HCT116 (cell line): Measurements from ENCODE around the gene DOK6.

ENCODE experiments used
- CTCF ChIP-seq, 3 experiments: fragments of 200-600 bp in 1 of 3; sonication (generic) in 1 of 3; IDR thresholded peaks in 2 of 3; conservative IDR thresholded peaks in 1 of 3; 2 replicates each; pipeline ENCODE4 v1.5.1; 2012 to 2017; ENCODE audit warnings: low read depth in 2 of 3, low read length in 2 of 3, antibody characterized with exemption in 1 of 3, borderline replicate concordance in 1 of 3, control low read depth in 1 of 3, mild to moderate bottlenecking in 1 of 3, mixed read lengths in 1 of 3, mixed run types in 1 of 3, moderate library complexity in 1 of 3; ENCODE audit not compliant: insufficient read depth in 1 of 3
- JUND ChIP-seq: IDR thresholded peaks from 2 replicates; pipeline ENCODE4 v1.6.1; 2012
- POLR2A ChIP-seq: IDR thresholded peaks from 2 replicates; pipeline ENCODE4 v1.7.0; 2011; ENCODE audit warnings: borderline replicate concordance; ENCODE audit not compliant: insufficient read depth, insufficient read length; ENCODE audit errors: extremely low read depth
- POLR2AphosphoS5 ChIP-seq: IDR thresholded peaks from 2 replicates; pipeline ENCODE4 v1.6.1; 2011; ENCODE audit warnings: mild to moderate bottlenecking, low read depth, low read length, moderate library complexity
- YY1 ChIP-seq: IDR thresholded peaks from 2 replicates; pipeline ENCODE4 v1.6.1; 2011; ENCODE audit warnings: low read length, low read depth, moderate library complexity, mild to moderate bottlenecking; ENCODE audit not compliant: insufficient replicate concordance; ENCODE audit errors: extremely low read depth
- ZBTB33 ChIP-seq: IDR thresholded peaks from 2 replicates; pipeline ENCODE4 v1.6.1; 2011; ENCODE audit warnings: mild to moderate bottlenecking, low read length, moderate library complexity; ENCODE audit not compliant: insufficient replicate concordance; ENCODE audit errors: extremely low read depth
- ZNF274 ChIP-seq: fragments of 200-500 bp; sonication (Bioruptor generic); IDR thresholded peaks from 2 replicates; pipeline ENCODE4 v1.6.1; 2014; ENCODE audit warnings: mild to moderate bottlenecking, low read depth, low read length, inconsistent platforms

- TF ChIP-seq CTCF (IDR thresholded peaks at IDR 0.05 in 2 of 3, conservative IDR thresholded peaks at IDR 0.05 in 1 of 3; ENCODE audit: borderline replicate concordance in 1 of 3, insufficient read depth in 1 of 3, low read depth in 2 of 3, low read length in 2 of 3) = no peak
- no peak for TF ChIP-seq YY1
- no peak for TF ChIP-seq ZBTB33
- TF ChIP-seq POLR2AphosphoS5 = no peak
- no peak for TF ChIP-seq POLR2A
- no peak for TF ChIP-seq ZNF274
- TF ChIP-seq JUND = no peak
These were observed 437.3 kb downstream of the DOK6 start for GRCh38 chr18:69838003-69838402.
